Mammary epithelial cell (primary cell): ENCODE results near the gene GCC1.

Experiments
- CTCF ChIP-seq, 2 donors: IDR thresholded peaks in 1 of 2; conservative IDR thresholded peaks in 1 of 2; 2 replicates each; pipeline ENCODE4 v1.5.1; 2011 to 2012; ENCODE audit warnings: inconsistent platforms in 2 of 2, low read length in 2 of 2, mild to moderate bottlenecking in 2 of 2, control low read depth in 1 of 2, low read depth in 1 of 2; ENCODE audit not compliant: insufficient read depth in 1 of 2; ENCODE audit errors: extremely low read depth in 1 of 2
- EZH2 ChIP-seq: IDR thresholded peaks from 2 replicates; pipeline ENCODE4 v1.6.1; 2012; ENCODE audit warnings: low read length, inconsistent platforms, borderline replicate concordance

GRCh38 chr7:127616724-127617123 lies 31.3 kb upstream of the GCC1 start:
- no peak for TF ChIP-seq CTCF (conservative IDR thresholded peaks at IDR 0.05 in 1 of 2, IDR thresholded peaks at IDR 0.05 in 1 of 2; ENCODE audit: extremely low read depth in 1 of 2, insufficient read depth in 1 of 2, low read depth in 1 of 2, low read length in 2 of 2)
- TF ChIP-seq EZH2 = no peak
